GM12801 (cell line): ENCODE data around the gene STAT1.

Experiments used
- CTCF ChIP-seq: IDR thresholded peaks from one replicate; pipeline ENCODE4 v1.5.1; 2011; ENCODE audit warnings: control low read depth; ENCODE audit not compliant: insufficient read length; ENCODE audit errors: extremely low read depth

STAT1 gene

DNA sequence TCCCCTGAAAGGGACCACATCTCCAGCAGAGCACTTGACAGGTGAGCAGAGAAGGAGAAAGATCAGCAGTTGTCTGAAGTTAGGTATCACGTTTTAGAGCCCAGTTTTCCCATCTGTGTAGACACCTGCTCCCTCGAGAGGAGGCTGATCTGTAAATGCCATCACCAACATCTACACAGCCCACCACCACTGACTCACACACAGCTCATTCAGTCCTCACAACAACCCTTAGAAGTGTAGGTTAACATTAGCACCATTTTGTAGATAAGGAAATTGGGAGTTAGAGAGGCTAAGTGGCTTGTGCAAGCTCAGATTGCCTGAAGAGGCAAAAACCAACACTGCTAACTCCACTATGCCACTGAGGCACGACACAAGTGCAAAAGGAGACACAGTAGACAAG lies 37.2 kb upstream of the STAT1 start:
- TF ChIP-seq CTCF = no peak

DNA sequence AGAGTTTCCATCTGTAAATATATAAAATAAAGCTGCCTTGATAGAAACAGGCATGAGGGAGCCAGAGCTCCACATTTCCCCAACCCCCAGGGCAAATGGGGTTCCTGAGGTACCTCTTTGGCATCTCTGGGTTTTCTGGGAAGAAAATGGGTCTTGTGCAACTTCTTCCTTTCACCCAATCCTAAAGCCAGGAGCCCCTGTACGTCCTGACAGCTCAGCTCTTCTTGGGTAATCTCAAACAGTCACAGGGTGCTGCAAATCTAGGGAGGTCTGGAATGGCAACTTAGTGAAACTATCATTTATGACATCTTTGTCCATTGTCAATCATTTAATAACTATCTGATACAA lies 36.6 kb upstream of the STAT1 start:
- no peak for TF ChIP-seq CTCF

DNA sequence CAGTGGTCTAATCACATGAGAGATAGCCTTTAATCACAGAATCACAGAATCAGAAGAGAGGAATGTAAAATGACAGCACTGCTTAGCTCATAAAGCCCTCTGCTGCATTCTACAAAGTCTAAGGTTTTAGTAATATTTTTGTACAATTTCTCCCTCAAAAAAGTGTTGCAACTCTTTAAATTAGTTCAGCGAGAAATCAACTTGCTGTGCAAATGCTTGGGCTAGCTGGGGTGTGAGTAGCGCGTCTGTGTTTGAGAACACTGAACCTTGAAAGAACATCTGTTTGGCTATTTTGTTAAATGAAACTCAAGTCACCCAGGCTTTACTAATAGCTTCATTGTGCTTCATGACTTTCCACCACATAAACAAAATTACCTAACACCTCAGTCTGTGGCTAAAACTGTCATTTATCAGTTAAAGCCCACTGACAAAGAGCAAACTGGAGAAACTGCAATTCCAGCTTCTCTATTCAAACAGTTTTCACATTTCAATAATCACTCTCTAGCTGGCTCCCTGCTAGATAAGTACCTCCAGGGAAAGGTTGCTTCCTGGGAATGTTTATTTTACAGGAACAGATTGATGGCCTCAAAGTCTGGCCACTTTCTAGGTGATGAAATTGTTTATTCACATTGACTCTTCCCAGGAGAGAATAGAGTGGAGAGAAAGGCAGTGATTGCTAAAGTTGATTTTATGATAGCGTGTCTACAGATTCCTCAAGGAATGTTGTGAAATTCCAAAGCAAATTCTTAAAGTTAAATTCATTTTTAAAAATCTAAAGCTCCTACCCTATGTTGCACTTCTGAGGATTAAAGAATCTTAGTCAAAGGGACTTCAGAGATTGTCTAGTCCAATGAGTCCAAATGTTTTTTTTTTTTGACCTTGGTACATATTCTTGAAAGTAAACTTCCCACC lies 36.0 kb upstream of the STAT1 start:
- TF ChIP-seq CTCF = no peak

DNA sequence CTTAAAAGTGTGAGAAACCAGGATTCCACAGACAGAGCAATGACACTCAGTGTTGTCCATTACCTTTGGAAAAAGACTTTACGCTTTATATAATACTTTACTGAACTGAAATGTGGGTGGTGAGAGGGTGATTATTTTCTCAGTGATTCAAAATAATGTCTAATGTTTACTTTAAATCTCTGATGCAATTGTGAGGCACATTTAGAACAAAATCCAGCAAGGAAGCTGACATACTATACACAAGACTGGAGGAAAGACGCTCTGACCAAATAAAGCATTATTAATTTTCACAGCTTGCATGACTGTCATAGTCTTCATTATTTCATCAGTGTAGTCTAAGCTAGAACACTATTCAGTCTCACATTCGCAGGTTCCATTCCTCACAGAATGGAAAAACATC lies 34.1 kb upstream of the STAT1 start:
- TF ChIP-seq CTCF = no peak

GRCh38 chr2:191045141-191045540 lies 31.2 kb upstream of the STAT1 start:
- TF ChIP-seq CTCF = no peak

DNA sequence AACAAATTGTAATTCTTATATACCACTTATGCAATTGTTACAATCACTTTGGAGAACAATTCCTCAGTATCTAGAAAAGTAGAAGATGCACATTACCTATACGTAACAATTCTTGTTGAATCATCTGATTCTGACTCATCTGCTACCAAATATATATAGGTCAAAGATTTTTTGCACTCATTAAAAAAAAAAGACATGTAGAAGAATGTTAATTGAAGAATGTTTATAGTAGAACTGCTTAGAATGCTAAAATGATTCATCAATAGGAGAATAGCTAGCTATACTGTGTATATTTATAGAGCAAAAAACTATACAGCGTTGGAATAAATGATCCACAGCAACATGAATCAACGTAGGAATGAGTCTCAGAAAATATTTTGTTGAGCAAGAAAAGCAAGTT lies 29.5 kb upstream of the STAT1 start:
- no peak for TF ChIP-seq CTCF

DNA sequence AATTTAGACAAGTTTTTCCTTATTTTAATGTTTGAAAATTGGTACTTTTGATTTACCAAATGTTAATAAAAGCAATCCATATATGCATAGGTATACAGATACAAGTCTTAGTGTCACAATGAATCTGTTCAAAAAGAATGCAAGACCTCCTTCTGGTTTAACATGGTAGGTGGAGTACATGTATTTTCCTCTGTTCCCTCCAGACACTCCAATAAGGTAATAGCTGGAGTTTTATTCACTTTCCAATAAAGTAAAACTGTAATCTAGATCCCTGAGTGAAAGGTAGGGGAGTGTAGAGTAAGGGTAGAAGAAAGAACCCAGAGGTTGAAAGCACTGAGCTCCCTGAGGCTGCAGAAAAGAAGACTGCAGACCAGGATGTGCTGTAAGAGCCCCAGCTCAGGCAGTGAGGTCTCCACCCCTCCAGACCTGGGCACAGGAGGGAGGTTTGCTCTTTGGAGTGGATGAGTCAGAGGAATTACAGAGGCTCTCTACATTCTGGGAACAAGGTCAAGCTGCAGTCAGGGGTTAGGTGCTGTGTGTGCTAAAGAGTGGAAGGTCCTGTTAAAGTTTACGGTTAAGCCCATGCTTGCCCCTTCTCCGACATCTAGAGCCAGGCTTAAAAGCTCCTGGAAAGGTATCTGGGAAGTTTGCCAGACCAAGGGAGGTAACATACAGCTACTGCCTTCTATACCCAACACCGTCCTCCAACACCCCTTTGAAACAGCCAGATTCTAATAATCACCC lies 27.6 kb upstream of the STAT1 start:
- no peak for TF ChIP-seq CTCF
